GM19395 (cell line): ENCODE measurements around the gene CEP350.
"Not testable (repeated sequence)": the region's sequence is repeated elsewhere in the genome, so short reads cannot be mapped to it uniquely, and the experiment has no call there.

Experiments used
- ATAC-seq: cut with Tn5 transposase; IDR thresholded peaks from one replicate; pipeline ENCODE4 v1.9.1; 2021; ENCODE audit warnings: mild to moderate bottlenecking, moderate library complexity; ENCODE audit not compliant: unreplicated experiment

CEP350 gene

DNA sequence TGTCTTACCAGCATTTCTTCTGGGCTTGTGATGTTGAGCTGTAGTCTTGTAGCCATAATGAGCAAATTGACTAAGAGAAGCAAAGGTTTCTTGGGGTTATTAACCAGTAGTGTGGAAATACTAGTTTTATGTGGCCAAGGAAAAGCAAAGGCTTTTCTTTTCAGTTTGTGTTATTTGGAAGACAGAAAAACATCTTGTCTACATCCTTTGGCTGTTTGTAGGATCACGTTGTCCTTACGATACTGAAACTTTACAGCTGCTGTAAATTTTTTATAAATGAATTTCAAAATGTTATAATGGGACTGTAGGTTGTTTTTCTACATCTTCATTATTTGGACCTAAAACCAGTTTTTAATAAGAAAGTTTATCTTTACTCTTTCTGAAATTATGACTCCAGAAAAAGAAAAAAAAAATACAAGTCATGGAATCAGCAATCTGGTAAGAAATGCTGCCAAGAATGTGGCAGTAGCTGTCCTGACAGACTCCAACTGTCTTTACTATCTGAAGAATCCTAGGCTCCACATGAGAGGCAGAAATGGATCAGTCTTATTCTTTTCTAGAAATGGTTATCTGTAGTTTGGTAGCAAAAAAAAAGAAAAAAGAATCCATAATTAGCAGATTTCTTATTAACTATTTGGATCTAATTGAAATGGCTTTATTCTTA is 158.5 kb downstream of the CEP350 start:
- no peak for ATAC-seq

DNA sequence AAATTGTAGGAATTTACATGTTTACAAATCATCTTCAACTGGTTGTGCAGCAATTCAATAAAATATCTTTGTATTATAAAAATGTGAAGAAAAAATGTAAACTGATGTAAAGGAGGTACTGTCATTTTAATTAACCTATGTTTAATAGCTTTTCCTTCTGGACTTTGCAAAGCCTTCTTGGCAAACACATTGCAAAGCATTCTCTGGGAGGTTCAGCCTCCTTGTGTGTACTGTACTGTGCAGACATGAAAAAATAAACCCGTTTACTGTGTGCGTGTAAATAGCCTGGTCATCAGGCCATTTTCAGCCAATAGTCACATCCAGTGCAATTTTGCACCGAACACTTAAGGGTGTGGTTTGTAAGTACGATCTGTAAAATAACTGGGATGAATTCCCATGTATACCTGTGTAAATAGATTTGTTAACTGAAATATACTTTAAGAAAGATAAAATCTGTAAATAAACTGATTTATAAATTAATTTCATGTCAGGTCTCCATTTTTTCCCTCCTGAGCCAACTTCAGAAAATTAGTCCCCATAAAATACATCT is 159.9 kb downstream of the CEP350 start:
- no peak for ATAC-seq

DNA sequence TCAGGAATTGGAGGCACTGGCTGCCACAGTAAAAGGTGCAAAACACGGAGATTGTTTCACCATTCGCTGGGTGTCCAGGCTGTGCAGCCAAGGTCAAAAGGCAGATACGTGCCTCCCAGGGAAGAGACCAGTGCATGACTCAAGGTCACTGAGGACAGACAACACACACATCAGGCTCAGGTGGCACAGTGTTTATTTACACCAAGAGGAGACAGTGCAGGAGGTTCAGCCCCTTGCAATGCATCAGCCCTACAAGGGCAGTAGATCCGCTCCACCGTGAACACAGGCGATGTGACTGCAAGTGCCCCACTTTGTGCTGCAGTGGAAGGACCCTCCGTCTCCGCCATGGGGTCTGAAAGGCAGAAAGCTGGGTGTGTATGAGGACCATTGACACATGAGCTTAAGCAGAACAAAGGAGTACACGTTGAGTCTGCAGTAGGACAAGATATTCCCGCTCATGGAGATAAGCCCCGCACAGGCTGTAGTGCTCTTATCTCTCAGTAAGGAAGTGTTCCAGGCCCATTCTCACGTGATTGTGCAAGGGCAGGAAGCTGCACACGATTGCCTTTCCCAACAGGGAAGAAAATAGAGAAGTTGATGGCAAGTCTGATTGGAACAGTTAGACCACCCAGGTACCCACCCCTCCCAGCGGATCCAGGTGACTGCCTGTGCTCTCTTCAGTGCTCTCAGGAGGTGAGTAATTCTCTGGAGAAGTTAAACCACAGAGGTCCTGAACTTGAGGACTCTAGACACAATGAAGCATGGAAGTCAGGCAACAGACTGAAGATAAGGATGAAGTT is 162.6 kb downstream of the CEP350 start:
- no peak for ATAC-seq

DNA sequence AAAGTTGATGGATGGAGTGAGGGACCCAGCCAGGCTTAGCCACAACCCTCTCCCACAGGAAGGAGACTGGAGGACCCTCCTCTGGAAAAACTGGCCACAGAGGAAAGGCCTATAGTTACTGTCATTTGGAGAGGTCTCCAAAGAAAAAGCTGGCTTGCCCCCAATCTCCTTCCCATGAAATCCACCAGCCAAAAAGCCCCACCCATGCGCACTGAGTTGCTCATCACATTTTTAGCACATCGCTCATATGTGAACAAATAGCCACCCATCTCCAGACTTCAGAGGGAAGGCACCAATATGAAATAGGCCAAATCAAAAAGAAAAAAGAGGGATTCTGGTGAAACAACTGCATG is 163.1 kb downstream of the CEP350 start:
- no peak for ATAC-seq

DNA sequence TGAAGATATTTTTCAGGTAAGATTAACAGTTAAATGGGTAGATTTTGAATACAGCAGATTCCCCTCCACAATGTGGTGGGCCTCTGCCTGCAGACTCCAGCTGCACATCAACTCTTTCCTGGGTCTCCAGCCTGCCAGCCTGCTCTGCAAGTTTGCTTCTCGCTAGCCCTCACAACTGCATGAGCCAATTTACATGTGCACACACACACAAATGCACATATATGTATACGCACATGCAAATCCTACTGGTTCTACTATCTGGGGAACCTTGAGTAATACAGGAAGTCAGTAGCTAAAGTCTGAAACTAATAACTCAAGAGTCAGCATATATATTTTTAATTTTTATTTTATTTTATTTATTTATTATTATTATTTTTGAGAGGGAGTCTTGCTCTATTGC is 165.2 kb downstream of the CEP350 start:
- no peak for ATAC-seq

DNA sequence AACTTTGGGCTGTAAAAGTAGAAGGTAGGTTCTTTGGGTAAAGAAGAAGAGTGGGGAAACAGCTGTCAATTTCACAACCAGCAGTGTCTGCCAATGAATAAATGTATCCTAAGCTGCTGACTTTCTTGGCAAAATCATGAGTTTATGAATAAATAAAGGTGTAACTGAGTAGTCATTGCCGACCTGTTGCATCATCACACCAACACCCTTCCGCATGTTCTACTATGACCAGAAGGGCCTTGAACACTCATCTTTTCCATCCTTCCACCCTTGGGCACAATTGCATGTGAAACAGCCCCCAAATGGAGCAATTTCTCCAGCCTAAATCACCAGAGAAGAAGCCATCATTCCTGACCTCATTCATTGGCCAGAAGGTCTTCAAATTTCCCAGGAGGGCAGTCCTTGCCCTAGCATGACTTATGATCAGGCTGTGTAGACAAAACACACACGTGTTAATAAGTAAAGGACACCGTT is 168.9 kb downstream of the CEP350 start:
- ATAC-seq = no peak

DNA sequence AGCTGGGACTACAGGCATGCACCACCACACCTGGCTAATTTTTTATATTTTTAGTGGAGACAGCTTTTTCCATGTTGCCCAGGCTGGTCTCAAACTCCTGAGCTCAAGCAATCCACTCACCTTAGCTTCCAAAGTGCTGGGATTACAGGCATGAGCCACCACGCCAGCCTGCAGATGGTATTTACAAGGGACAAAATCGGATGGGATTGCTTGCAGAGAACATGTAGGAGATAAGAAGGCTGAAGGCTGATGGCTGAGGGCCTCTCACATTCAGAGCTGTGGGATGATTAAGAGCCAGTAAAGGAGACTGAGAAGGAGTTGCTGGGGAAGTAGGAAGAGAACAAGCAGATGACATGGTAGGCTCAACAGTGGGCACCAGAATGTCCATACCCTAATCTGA is 176.0 kb downstream of the CEP350 start:
- no peak for ATAC-seq

DNA sequence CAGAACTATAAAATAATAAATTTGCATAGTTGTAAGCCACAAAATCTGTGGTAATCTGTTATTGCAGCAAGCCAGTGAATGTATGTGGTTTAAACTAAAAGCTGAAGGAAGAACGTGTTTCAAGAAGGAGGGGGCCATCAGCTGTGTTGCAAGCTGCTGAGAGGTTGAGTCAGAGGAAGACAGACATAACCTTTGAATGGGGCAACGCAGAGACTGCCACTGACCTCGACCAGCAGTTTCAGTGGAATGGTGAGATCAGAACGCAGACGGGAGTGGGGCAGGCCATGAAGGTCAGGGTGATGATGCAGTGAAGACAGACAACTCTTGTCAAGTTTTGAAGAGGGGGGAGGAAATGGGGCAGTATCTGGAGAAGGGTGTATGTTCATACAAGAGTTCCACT is 176.9 kb downstream of the CEP350 start:
- ATAC-seq = no peak

DNA sequence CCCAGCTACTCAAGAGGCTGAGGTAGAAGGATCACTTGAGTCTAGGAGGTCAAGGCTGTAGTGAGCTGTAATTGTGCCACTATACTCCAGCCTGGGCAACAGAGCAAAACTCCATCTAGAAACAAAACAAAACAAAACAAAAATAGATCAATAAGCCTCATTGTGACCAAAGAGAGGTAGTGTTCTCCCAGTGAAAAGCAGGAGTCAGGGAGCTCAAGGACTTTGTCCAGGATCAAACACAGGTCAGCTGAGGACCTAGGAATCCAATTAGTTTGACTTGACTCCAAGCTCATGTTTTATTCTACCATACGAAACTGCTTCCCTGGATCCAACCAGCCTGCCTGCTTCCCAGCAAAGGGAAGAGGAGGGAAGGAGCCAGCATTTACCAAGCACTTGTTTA is 178.6 kb downstream of the CEP350 start:
- no peak for ATAC-seq

DNA sequence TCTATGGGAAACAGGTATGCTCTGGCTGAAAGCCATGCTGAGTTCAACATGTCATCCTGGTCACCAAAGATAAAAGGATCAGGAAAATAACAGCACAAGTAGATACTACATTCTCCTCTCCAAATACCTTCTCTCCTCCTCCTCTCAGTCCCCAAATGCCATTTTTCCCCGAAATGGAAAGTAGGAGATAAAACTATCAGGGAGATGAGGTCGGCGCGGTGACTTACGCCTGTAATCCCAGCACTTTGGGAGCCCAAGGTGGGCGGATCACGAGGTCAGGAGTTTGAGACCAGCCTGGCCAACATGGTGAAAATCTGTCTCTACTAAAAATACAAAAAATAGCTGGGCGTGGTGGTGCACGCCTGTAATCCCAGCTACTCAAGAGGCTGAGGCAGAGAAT is 179.1 kb downstream of the CEP350 start:
- not testable (repeated sequence) for ATAC-seq

DNA sequence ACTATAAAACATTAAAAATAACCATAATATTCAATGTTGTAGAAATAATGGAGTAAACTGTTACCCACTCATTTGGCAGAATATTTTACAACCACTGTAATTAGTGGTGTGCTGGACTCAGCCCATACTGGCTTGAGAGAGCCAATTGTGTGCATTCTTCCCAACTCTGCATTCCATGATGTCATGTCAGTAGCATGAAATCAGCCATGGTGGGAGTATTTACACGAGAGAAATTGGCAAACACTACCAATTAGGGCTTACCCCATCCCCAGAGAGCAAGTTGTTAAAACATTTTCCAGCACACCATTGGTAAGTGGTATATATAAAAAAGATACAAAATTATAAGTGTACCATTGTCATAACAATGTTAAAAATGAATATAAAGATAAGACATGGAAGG is 180.9 kb downstream of the CEP350 start:
- ATAC-seq = no peak

DNA sequence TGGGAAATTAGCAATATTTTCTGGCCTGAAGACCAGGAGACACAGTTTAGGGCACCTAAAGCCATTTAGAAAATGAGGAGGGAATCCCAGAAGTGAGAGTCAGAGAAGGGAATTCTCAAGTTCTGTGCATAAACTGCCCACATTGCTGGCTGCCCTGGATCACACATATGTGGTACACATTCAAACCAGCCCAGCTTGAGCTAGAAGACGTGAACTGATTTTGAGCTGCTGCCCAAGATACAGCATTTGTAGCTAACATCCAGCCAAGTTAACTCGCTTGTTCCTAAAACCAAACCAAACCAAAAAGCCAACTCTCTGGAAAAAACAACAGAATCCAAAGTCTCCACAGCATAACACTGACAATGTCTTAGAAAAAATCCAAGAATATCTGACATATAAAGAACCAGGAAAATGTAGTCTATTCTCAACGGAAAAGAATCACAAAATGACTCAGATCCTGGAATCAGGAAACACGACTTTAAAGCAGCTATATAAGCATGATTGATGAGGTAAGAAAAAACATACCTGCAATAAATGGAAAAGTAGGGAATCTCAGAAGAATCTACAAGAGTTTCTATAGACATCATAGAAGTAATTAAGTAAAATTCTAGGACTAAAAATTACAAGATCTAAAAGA is 181.8 kb downstream of the CEP350 start:
- no peak for ATAC-seq

DNA sequence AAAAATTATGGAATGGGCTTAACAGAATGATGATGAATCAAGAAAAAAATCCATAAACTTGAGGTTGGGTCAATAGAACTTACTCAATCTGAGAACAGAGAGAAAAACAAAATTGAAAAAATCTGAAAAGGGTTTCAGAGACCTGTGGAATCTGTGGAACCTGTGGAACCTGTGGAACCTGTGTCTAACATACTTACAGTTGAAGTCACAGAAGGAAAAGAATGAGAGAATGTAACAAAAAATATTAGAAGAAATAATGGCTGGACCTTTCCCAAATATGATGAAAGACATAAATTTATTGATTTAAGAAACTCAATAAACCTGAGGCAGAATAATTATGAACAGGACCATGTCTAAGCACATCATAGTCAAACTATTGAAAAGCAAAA is 182.4 kb downstream of the CEP350 start:
- ATAC-seq = no peak

DNA sequence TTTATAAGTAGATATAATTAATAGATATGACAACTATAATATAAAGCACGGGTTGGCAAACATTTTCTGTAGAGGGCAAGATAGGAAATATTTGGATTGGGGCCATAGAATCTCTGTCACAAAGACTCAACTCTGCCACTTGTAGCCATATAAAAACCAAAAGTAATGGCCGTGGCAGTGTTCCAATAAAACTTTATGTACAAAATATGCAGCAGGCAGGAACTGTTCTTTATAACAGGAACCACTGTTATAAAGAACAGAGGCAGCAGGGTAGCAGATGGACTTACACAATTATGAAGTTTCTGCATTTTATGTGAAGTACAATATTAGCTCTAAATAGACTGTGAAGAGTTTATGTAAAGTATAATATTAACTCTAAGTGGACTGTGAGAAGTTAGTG is 183.2 kb downstream of the CEP350 start:
- ATAC-seq = no peak

DNA sequence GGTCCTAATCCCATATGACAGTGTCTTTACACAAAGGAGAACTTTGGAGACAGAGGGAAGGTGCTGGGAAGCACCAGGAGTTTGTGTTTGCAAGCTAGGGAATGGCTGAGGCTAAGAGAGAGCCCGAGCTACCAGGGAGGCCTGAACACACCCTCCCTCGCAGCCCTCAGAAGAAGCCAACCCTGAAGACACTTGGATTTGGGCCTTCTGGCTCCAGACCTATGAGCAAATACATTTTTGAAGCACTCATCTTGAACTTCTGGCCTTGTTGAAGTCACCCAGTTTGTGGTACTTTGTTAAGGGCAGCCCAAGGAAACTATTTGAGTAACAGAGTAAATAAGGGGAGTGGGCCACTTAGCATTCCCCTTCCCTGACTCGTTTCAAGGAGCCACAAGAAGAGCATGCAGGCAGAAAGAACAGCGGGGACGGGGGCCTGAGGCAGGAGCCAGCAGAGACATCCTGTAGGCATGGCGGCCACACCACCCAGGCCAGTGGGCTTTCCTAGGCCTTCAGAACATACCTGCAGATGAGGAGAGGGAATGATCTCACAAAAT is 186.8 kb downstream of the CEP350 start:
- ATAC-seq = no peak

DNA sequence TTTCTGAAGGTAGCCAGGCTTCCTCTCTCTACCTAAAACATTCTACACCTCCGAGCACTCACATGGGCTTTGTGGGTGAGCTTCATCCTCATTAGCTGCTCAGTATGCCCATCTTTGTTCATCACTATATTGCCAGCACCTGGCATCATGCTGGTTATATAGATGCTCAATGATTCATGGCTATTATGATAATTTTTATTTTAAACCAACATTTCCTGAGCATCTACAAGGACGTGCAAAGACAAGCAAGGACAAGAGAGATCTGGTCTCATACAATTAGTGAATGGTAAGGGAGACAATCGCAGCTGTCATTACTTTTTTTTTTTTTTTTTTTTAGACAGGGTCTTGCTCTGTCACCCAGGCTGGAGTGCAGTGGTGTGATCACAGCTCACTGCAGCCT is 188.7 kb downstream of the CEP350 start:
- ATAC-seq = no peak

DNA sequence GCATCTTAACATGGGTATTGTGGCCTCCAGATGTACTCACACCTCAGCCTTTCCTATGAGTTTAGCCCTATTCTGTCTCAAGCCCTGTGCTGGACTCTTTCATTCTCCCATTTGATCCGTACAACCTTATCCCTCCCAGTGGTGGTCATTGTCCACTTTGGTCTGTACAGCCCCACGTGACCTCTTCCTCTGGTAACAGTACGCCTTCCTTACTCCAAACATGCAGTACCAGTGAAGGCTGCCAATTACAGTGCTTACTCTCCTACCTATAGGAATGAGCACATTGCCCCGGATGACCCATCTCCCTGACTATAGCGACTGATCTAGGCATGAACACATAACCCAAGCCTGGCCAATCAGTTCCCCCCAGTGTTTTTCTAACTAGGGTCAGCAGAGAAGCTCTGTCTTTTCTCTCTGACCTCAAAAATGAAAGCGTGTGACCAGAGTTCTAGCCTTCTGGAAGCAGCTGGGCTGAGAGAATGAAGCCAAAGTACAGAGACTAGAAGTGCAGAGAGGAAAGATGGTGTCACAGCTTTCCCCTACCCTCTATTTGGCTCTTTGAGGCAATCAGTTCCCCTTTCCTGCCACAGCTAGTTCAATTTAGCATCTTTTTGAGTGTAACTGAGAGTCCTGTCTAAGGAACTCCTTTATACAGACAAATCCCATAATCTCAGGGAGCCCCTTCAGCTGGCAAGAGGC is 190.2 kb downstream of the CEP350 start:
- ATAC-seq = no peak

DNA sequence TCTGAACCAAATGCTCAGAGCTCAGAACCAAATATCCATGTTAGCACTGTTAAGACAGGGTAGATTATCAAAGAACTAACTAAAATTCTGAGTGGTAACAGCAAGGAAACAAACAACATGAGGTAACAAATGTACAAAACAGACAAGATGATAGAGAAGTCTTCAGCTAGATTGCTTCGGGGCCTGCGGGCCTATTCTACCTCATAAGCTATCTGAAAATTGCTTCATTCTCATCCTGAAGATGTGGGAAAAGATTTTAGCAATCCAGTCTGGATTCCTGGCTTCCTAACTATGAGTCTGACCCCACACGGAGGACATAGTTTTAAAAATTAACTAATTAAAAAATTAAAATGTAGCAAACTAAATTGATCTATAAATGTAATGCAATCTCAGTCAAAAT is 190.8 kb downstream of the CEP350 start:
- ATAC-seq = no peak

DNA sequence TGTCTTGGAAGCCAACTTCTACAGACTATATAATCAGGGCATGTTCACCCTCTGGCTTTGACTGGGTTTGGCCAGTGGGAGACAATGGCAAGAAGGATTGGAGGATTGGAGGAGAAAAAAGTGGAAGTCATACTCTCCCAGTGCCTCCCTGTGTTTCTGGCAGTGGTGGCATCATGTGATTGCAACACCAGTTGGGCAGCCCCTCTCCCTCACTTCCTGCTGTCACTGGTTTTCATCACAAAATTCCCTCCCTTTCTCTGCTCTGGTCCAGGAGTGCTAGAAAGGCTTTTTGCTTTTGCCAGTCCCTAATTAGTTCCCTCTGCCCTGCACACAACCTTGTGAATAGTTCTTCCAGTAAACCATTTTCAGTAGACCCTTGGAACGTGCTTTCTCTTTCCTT is 196.4 kb downstream of the CEP350 start:
- no peak for ATAC-seq

DNA sequence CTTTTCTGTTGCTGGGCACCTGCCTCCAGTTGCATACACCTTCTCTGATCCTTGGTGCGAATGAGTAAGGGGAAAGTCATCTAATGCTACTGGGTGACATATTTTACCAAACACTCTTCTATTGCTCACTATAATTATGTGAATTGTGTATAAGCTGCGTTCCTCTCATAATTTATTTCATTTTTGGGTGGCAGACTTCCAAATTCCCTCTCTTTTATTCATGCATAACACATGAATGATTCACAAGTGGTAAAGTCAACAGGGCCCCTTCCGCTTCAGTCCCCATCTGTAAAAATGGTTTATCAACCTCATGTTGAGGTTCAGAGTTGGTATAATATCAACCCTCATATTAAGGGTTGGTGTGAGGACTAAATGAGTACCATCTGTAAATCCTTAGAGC is 196.9 kb downstream of the CEP350 start:
- no peak for ATAC-seq

DNA sequence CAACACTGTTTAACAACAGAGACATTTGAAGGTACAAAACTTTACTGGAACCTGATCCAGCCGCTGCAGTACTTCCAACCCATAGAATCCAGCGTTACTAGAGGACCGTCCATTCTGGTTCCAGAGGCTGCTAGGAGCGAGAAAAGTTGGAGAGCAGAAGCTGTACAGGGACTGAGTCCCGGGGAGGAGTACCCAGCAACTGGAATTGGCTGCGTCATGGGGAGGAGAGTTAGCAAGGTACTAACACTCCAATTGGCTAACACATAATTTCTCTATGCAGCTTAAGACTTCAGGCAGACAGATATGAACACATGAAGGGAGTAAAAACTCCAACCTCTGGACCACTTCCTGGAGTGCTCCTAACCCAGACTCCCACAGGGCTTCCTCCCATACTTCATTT is 198.0 kb downstream of the CEP350 start:
- ATAC-seq = no peak
